NCI-H2107 (cell line): ENCODE results near the gene PRSS3.
"Not testable (repeated sequence)": the region's sequence is repeated elsewhere in the genome, so short reads cannot be mapped to it uniquely, and the experiment has no call there.

ENCODE experiments used
- DNase-seq: peaks from one replicate; lab custom pipeline; 2025; lab: John Stamatoyannopoulos, UW

PRSS3 gene

DNA sequence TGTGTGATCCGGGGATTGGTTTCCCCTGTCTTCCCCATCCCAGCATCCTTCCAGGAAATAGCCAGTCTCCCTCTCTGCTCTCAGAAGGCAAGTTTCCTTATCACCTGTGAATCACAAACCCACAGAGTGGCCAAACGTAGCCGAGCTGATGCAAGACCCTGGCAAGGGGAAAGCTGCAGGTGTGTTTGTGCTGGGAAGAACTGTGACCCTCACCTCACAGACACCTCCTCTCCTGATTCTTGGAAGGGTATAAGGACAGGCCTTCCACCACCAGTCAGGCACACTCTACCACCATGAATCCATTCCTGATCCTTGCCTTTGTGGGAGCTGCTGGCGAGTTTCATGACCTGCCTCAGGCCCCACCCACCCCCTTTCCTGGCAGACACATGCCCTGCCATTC lies at the start of gene PRSS3:
TSS of gene PRSS3 (plus strand) at position 281 of the 400 bp plus-strand sequence. CDS start at position 294, 13 bp downstream.
- DNase-seq, result no peak

DNA sequence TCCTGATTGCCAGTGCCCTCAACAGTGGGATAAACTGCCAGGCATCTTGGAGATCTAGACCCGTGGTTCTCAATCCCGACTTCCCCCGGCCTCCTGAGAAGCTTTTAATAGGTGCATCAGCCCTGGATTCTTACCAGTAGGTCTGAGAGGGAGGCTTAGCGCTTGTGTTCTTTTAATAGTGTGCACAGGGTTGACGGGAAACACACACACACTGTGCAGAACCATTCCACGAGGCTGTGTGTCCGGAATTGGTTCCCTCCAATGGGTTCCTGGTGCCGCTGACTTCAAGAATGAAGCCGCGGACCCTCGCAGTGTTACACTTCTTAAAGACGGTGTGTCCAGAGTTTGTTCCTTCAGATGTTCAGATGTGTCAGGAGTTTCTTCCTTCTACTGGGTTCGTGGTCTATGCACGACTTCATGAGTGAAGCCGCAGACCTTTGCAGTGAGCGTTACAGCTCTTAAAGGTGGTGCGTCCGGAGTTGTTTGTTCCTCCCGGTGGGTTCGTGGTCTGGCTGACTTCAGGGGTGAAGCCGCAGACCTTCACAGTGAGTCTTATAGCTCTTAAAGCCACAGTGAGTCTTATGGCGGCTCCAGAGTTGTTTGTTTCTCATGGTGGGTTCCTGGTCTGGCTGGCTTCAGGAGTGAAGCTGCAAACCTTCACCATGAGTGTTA lies 46.6 kb upstream of the PRSS3 start:
- DNase-seq, result no peak

DNA sequence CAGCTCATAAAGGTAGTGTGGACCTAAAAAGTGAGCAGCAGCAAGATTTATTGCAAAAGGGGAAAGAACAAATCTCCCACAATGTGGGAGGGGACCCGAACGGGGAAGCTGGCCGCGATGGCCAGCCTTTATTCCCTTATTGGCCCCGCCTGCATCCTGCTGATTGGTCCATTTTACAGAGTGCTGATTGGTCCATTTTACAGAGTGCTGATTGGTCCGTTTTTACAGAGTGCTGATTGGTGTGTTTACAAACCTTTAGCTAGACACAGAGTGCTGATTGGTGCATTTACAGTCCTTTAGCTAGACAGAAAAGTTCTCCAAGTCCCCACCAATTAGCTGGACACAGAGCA lies 46.1 kb upstream of the PRSS3 start:
- not testable (repeated sequence) for DNase-seq

DNA sequence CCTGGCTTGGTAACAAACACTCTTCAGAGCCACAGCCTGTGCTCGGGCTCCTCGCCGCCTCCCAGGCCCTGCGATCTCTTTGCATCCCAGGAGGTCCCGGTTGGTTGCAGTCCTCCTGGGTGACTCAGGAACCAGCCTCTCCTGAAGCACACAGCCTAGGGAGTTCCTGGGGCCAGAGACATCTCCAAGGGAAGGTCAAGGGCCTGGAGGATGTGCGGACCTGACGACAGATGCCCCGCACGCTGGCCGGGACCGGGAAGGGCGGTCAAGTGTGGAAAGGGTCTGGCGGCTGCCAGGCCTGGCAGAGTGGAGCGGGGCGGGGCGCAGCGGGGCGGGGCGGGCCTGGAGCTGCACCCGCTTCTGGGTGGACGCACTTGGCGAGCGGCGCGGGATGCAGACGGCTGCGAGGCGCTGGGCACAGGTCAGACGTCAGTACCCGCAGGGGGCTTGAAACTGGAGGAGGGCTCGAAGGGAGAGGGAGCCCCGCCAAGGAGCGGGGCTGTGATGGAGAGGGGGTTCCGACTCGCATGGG lies 45.0 kb upstream of the PRSS3 start:
- no peak for DNase-seq

DNA sequence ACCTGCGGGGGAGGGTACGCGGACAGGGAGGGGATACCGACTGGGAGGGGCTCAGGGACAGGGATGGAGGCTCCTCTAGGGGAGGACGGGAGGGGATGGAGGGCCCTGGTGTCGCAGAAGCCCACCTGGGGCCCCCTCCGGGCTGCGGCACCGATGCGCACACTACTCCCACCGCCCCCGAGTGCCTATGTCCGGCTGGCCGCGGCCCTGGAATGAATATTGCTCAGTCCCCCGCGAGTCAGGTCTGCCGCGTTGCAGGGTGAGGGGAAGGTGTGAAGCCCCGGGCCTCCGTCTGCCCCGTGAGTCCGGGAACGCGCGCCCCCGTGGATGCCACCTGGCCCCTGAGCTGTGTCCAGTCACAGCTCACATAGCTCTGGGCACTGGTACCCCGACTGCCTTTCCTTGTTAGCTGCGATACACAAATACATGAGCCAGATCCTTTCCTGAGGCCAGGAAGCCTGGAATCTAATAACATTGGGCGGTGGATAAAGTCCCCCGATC lies 44.5 kb upstream of the PRSS3 start:
- no peak for DNase-seq

DNA sequence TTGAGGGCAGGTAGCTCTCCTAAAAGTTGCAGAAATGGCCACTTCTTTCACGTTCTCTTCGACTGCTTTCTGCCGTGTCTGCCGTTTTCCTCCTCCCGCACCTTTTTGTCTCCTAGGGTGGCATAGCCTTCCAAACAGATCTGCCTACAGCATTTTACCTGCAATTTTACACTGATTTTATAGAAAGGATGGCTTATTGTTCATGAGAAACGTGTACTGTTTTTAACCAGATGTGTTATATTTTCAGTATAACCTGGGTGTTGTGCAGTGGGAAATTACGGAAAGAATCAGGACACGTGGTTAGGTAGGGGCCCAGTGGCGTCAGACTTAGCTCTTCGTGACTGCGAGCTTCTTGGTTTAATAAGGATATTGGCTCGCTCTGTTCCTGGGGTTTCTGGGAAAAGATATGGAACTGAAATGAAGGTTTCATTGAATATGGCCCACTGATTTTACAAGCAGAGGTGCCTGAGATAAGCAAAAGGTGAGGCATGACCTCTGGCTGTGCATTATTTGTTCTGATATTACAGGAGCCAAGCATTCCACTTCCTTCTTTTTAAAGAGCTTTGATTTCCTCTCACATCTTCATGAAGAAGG lies 43.7 kb upstream of the PRSS3 start:
- no peak for DNase-seq

DNA sequence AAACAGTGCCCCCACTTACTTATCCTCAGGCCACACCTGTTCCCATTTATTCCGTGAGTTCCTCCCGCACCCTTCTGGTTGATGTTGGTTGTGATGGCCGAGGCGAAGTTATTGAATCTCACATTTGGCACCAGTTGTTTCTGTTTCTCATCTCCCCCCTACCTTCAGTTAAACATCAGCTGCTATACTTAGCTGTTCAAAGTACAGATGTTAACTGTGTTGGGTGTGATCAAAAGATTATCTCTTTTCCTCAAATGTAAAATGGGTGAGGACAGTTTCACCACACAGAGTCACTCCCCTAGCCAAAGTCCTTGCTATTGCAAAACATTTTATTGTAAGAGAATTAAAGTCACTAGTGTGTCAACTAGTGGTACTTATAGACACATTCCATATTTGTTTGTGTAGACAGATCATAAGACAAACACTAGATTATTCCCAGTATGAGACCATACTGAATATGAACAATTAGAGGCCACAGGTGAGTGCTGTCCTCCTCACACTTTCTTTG lies 43.2 kb upstream of the PRSS3 start:
- no peak for DNase-seq

DNA sequence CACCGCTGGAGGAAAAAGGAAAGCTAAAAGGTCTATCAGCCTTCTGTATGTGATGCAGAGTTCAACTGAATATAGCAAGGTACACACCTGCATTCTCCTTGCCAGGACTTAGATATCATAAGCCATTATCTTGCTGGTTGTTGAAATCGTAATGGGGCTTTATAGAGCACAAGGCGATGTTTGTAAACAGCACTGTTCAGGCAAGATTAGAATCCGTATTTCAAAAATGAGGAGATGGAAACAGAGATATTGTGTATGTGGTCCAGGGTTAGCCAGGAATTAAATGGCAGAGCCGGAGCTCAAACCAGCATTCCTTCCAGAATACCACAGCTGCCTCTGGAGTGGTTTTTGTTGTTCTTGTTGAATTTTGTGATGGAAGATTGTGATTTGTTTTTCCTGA lies 42.6 kb upstream of the PRSS3 start:
- DNase-seq, result not testable (repeated sequence)

DNA sequence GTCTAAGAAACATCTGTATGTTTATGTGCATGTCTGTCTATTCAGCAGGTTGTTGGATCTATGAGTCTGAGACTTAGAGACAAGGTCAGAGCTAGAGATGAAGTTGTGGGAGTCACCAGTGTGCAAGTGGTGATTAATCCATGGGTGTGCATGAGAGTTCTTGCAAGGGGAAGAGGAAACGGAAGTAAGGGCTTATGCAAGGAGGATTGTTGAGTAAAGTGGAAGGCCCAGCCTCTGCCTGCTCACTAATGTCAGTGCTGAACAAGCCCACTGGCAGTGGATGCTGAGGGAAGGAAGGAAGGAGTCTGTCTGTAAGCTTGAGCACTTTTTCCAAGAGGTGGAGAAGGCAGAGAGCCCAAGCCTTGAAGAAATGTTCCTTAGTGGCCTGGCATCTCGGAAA lies 35.7 kb upstream of the PRSS3 start:
- not testable (repeated sequence) for DNase-seq

DNA sequence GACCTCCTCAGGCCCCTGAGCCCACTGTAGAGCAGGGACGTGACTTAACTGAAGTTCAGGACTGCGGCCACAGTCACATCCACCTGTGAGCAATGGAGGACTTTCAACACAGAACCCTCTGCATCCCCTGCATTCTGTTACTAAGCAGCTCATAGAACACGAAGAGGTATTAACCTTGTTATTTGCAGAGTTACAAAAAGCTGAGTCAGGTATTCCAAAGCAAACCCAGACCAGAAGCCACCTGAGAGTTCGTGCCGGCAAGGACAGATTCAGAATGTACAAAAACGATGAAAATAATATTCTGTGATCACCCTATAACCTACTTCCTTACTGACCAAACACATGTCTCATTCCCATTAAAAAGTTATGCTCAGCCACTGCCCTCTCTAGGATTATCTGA lies 33.0 kb upstream of the PRSS3 start:
- no peak for DNase-seq

DNA sequence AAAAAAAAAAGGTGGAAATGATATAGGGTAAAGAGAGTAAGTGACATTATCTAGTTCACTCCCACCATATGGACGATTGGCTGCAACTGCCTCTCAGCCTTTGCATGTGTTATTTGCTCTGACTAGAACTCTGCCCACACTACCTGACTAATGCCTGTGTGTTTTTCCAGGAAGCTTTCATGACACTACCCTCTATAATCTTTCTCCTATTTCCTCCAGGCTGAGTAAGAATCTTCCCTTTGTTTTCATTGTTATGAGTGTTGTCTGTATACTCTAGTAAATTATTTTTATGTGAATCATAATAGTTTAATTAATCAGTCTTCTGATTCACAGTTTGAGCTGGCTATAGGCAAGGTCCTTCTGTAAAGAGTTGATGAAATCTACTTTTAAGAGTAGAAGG lies 31.7 kb upstream of the PRSS3 start:
- DNase-seq, result not testable (repeated sequence)

DNA sequence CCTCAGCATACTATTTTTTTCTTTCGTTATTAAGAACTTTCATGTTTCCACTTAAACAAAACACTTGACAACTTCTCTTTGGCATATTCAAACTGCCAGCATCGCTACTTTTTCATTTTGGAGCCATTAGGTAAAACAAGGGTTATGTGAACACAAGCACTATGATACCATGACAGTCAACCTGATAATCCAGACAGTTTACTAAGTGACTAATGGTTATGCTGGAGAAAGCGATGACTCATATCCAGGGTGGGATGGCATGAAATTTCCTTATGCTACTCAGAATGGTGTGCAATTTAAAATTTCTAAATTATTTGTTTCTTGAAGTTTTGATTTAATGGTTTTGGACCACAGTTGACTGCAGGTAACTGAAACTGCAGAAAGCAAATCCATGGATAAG lies 29.9 kb upstream of the PRSS3 start:
- DNase-seq, result no peak

DNA sequence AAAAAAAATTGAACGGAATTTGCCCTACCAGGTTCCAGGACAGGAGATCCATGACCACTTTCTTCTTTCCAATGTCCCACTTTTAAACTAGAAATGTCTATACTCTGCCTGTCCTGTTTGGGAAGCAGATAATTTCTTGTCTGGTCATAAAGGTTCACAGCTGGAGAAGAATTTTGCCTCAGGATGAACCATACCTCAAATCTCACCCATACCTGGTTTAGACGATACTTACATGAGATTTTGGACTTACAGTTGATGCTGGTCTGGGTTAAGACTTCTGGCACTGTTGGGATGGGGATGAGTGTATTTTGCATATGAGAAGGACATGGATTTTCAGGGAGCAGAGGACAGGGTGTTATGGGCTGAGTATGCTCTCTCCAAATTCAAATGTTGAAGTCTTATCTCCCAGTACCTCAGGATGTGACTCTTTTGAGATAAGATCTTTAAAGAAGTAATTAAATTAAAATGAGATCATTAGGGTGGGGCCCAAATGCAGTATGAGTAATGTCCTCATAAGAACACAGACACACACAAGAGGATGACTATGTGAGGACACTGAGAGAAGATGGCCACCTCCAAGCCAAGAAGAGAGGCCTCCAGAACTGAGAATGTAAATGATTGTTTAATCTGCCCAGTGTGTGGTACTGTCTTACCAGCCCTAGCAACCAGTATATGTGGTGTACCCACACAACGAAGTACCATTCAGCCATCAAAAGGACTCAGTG lies 25.0 kb upstream of the PRSS3 start:
- not testable (repeated sequence) for DNase-seq

DNA sequence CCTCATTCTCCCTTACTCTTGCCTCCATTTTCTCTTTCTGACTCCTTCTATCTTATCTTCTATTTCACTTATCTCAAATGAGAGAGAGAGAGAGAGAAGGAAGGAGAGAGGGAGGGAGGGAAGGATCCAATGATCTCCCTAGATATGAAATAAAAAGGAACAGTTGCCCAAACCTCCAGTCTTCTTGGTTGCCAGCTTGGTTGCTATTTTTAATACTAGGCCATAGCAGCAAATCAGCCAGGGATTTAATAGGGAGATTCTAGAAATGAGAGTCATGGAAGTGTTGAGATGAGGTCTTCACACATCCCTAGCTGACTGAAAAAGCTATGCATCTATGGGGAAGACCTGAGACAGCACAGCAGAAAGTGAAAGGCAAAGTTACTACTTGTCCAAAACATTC lies 22.2 kb upstream of the PRSS3 start:
- not testable (repeated sequence) for DNase-seq

DNA sequence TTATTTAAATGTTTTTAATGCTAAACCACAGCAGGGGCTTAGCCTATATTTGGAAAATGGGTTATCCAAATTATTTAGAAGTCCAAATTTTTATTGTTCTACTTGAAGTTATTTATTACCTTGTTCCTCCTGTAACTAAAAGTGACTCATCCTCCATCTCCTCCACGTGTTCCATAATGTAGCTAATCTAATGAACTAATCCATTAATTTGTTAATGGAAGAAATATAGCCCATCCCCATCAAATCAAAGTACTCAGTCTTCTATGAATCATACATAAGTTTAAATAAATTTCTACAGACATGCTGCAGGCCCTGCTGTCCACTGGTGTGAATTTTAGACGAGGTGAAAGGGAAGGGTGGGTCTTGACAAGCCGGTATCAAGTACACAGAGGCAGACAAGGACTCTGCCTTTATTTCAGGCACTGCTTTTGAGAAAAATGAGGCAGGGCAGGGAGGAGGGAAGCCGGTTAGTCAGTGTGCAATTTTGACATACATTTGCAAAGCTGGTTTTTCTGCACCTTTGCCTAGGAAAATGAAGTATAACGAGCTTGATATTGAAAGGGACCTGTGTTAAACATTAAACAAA lies 21.2 kb upstream of the PRSS3 start:
- DNase-seq, result not testable (repeated sequence)

DNA sequence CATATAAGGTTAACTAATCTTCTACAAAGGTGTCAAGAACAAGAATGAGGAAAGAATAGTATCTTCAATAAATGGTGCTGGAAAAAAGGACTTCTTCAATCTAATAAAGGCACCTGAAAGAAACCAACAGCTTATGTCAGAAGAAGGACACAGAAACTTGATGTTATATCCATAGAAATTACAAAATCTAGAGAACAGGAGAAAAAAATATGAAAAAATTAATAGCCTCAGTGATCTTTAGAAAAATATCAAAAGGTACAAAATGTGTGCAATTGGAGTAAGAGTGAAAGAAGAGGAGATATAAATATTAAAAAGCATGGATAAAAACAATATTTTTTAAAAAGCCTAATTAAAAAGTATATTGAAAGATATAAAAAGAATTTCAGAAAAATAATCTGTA lies 18.8 kb upstream of the PRSS3 start:
- DNase-seq, result no peak

DNA sequence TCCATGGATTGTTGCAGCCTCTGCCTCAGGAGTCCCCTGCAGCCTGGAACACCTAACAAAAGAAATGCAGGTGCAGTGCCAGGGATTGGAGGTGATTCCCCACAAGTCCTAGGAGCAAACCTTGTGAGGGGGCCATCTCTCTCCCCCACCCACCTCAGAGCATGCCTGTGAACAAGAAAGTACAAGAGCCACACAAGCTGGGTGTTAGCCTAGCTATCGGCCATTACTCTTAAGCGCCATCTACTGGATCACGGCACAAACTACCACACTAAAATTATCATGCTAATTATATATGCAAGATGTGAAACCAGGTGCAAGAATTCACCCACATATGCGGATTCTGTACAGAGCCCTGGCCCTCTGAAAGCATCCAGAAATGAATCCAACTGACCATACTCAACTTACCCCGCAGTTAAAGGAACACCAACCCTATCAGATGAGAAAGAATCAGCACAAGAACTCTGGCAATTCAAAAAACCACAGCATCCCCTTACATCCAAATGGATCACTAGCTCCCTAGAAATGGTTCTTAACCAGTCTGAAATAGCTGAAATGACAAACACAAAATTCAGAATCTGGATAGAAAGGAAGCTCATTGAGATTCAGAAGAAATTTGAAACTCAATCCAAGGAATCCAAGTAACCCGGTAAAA lies 16.5 kb upstream of the PRSS3 start:
- DNase-seq, result no peak

DNA sequence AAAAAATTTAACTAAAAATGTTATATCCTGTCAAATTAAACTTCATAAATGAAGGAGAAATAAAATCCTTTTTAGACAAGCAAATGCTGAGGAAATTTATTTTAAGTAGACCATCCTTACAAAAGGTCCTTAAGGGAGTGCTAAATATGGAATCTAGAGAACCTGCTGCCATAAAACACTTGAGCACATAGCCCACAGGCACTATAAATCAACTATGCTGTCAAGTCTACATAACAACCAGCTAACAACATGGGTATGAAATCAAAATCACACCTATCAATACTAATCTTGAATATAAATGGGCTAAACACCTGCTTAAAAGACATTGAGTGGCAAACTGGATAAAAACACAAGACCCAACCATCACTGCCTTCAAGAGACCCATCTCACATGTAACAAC lies 15.1 kb upstream of the PRSS3 start:
- no peak for DNase-seq

DNA sequence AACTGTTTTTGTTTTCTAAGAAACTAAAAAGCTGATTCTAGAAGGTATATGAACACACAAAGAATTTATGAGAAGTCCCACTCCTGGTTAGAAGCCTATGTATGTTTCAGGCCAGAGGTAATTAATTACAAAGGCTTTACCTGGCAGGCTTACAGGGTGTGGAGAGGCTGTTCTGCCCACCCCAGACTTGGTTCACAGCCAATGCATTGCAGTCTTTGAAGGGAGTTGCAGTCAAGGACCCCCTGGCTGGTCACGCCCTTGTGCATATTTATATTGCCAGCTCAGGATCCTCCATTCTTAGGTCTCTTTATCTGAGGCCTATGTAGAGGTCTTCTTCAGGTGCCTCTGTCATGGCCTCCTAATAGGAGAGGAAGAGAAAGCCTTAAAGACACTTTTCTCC lies 13.6 kb upstream of the PRSS3 start:
- no peak for DNase-seq

DNA sequence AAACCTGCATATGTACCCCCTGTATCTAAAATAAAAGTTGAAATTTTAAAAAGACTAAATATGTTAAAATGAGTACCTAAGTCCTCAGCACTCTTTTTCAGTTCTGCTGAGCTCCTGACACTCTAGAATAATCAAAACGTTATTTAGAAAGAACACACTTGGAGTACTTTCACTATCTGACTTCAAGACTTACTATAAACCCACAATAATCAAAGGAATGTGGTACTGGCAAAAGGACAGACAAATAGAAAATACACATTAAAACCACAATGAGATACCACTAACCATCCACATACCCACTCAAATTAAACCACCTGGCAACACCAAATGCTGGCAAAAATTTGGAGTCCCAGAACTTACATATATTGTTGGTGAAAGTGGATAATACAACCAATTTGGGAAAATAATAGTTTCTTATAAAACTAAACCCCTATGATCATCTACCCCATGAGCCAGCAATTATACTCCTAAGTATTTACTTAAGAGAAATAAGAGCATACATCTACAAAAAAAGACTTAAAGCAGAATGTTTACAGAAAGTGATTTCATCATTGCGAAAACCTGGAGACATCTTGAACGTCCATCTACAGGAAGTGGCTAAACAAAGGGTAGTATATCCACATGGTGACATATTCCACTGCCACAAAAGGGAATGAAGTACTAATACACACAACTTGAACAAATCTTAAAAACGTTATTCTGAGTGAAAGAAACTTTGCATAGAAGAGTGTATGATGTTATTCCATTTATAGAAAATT lies 12.8 kb upstream of the PRSS3 start:
- no peak for DNase-seq

DNA sequence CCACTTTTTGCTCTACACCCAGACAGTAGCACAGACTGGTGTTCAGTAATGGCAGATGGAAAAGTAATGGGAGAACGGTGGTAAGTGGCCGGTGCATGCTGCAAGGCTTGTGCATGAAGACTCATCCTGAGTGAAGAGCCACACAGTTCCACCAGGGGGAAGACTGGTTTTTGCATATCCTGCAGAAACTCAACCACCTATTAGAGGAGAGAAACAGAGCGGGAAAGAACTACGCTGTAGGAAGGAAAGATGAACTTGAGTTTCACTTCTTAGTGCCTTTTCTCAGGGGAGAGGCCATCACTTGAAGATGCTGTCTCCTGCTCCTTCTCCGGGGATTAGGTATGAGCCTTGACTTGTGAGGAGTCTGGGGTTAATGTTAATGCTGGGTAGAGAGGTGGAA lies 9.4 kb upstream of the PRSS3 start:
- no peak for DNase-seq
